Left colon (tissue), 2 donors: Measurements from ENCODE around the gene OXTR. TPM values are rescaled to one million over a fixed set of nuclear protein-coding genes. Genes with fewer than 3 reads are reported as not detected.
"Not testable (repeated sequence)": the region's sequence is repeated elsewhere in the genome, so short reads cannot be mapped to it uniquely, and the experiment has no call there.

Source experiments
- ATAC-seq: fragments of 200-7000 bp; cut with Tn5 transposase; one replicate; pipeline ENCODE4 v1.9.1; 2020; ENCODE audit warnings: mild to moderate bottlenecking, moderate library complexity
- DNase-seq, 2 donors: peaks; one replicate each; pipeline ENCODE4 v3.0.0-alpha.2; 2020
- intact Hi-C, 2 donors: fragments of 100-400 bp; cut with DNase I in 1 of 2; cut with micrococcal nuclease in 1 of 2; formaldehyde crosslinking; loops; one replicate each; pipeline versions ENCODE4 v1.11.2 to v1.14.0; 2022; cut with DNase I, micrococcal nuclease
- total RNA-seq, 2 donors: library from RNA; stranded (reverse); fragmentation: NEBNext Ultra II Directional; extraction: Animal tissue kit (Norgen Biotek cat#: 25700); gene quantifications; one replicate each; pipeline ENCODE4 v1.2.1, GENCODE V29; 2021
- donor health status: DM: no; HTN: no; CAD: no.
- donor health status: DM: yes; HTN: yes; CAD: no.

OXTR gene
- total RNA-seq, 2 donors from 2014 or later, result 0.76 to 0.81 TPM

DNA sequence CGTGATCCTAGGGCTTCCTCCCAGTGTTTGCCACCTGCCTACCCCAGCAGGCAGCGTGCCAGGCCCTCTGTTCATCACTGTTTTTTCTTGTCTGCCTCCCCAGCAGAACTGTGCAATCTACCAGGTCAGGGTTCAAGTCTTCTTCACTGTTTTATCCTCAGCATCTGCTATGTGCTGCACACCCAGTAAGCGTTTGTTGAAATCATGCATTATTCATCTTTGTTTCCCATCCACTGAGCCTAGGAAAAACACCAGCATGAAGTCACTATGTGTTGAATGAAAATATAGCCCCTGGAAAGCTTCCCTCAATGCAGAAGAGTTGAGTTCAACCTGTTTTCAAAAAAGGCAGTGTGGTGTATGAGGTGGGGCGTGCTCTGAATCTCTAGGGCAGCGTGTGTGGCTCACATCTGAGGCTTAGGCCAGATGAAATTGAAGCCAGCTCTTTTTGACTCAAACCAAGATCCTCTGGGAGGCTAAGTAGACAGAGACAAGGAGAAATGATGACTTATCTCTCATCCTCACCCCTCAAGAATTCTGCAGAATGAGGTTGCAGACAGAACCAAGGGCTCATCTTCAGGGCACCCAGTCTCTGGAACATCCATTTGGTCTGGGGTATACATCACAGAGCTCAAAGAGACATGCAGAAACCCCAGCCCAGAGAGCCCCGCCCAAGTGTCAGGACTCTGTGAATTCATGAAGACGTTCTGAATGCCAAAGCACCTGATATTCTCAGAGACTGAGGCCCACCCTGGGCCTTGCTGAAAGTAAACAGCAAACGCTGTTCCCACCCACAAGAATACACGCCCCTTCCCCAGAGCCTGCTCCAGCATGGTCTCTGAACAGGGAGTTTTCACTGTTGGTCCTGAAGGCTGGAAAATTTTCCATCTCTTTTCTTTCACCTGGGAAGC is 41.6 kb downstream of the OXTR start:
- no peak for DNase-seq
- ATAC-seq, result no peak
- intact Hi-C loops, result no loop called here

DNA sequence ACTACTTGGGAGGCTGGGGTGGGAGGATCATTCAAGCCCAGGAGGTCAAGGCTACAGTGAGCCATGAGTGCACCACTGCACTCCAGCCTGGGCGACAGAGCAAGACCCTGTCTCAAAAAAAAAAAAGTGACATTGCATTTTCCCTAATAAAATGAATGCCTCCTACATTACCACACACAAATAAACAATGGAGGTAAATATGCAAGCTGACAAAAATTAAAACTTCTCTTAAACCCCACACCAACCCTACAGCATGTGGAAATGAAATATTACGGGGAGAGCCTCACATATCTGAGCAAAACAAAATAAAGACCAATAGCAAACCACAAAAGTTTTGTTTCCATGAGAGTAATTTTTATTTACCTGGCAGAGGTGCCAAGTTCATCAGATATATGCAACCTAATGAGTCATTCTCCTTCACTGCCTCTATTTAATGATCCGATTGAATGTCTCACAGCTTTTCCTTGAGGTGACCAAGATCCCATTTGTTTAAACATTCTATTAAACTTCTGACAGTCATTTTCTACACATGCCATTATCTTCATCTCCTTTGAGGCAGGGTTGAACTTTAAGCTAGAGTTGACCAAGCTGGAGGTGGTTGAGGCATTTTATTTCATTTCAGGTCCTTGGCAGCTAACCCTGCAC is 45.2 kb downstream of the OXTR start:
- ATAC-seq, result no peak
- intact Hi-C loops, result no loop called here
- no peak for DNase-seq

DNA sequence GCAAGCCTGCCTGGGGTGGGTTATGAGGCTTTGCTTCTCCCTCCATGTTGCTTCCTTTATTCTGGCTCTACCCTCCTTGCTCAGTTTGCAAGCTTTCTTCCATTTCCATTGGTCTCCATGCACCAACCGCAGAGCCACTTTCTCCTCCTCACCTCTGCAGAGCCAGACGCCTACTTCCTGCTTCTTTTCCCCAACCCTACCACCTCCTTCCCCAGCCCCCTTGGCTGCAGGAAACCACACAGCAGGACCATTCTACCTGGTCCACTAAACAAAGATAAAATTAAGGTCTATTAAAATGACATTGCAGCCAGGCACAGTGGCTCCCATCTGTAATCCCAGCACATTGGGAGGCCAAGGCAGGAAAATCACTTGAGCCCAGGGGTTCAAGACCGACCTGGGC is 45.8 kb downstream of the OXTR start:
- intact Hi-C loops, result no loop called here
- DNase-seq (no peak), ATAC-seq (no peak)

DNA sequence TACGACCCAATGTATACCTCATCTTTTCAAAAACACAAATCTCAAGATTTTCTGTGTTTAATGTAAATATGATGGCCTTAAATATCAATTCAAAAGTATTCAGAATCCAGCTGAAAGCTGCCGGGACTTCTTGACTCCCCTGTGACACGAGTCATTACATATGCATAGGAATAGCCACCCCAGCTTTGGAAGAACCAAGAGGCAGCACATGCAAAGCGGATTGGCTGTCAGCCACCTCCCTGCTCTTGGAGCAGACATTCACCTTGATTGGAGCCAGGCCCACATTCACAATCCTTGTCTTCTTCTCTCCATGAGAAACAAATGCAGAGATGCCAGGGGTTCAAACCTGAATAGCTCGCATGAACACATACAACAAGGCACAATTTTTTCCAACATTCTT is 46.6 kb downstream of the OXTR start:
- no peak for ATAC-seq
- intact Hi-C loops, result no loop called here
- no peak for DNase-seq

DNA sequence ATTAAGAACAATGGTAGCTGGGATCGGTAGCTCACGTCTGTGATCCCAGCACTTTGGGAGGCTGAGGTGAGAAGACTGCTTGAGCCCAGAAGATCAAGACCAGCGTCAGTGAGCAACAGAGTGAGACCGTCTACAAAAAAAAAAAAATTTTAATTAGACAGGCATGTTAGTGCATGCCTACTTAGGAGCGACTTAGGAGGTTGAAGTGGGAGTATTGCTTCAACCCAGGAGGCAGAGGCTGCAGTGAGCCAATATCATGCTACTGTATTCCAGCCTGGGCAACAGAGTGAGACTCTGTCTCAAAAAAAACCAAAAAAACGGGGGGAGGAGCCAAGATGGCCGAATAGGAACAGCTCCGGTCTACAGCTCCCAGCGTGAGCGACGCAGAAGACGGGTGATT is 53.7 kb downstream of the OXTR start:
- ATAC-seq, intact Hi-C loops, DNase-seq: not testable (repeated sequence)

DNA sequence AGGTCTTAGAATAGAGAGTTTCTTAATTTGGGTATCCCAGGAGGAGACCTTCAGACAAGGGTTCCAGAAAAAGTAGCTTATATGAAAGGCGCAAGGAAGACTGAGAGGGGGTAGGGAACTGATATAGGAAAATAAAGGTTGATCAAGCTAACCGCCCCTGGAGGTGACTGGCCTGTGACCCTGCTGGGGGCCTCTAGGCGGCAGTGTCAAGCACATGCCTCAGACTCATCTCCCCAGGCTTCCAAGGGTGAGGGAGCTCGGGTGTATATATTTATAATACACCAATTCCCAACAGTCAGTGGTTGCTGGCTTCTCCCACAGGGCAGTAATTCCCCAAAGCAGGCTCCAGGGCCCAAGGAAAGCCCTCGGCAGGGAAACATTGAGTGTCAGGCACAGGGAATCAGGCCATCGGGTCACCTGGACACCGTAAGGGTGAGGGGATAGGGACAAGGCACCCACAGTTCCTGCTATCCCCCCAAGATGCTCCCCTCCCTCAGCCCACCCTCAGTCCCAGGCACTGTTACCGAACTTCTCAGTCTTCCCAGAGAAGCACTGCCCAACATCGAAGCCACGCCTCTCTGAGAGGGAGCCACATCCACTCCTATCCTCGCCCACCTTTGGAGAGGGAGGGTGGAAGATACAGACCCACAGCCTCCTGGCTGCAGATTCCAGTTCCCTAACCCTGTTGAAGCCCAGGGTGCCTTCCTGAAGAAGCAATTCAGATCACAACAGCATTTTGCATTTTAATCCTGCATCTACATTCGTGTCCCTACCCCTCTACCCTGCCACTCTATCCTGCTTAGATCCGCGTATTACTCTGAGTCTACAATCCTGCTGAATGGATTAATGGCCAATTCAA is 55.3 kb downstream of the OXTR start:
- ATAC-seq (no peak), DNase-seq (no peak)
- intact Hi-C loops, result no loop called here

DNA sequence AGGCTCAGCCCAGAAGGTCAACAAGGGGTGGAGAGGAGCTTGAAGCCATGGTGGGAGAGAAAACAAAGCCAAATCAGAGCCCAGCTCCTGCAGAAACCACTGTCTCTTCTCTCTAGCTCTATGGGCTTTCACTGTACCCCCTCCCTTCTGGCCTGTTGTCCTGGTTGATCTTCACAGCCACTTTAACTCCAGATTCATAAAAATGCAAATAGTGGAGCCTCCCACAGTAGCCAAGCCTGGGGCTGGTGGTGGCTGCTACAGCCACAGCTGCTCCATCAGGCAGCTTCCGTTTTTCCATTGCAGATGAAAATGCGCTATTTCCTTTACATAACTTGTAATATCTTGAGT is 56.5 kb downstream of the OXTR start:
- no peak for DNase-seq
- intact Hi-C loops, result no loop called here
- no peak for ATAC-seq

DNA sequence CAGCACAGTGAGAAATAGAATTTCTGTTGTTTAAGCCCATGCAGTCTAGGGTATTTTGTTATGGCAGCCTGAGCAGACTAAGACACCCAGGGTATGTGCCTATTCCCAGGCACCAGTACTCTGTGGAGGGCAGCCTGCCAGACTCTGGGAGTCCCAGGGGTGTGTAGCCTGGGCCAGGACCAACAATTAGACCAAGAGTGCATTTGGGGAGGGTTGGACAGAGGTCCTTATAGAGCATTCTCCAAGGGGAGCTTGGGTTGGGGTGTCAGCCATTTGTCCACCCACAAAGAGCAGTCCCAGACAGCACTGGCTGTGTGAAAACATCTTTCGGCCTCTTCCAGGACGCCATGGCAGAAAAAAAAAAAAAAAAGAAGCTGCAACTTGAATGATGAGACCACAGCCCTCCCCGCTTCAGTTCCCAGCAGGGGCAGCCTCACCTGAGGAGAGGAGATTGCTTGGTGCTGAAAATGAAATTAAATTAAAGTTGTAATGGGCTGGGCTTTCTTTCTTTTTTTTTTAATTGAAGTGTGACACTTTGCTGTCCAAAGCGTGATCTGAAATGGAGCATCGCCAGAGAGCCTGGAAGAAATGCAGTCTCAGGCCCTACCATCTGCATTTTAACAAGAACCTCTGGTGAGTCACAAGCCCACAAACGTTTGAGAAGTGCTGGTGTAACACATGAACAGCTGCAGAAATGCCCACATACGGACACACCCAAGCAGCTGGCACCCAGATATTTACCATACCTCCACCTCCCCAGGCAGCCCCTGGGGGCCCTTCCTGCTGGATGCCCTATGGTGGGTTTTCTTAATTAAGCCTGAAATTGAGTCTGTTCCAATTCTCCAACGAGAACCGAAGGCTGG is 57.1 kb downstream of the OXTR start:
- intact Hi-C loops, result no loop called here

DNA sequence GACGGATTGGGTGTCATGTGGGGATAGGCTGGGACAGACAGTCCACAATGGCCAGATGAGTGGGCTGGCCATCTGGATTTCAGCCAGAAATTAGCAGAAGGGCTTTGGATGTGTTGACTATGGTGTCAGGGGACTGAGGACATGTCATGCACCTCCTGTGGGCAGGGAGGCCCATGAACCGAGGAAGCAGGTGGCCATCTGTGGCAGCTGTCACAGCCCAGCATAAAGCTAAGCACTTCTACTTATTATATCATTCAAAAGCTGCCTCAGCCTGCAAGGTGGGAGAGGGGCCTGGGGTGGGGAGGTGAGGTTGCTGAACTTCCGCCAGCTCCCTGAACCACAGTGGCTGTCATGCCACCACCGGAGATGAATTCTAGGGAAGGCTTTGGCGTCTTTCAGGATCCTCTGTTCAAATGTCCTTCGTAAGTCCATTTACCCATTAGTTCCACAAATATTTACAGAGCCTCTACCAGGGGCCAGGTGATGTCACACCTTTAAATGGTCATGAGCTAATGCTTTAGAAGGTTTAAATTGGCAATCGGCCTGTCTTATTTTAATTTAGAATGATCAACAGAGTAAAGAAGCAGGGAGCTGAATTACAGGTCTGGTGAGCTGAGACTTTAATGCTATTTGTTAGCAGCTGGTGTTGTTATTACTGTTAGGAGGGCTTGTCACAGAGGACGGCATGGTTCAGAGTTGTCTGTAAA is 59.5 kb downstream of the OXTR start:
- DNase-seq, result no peak
- no peak for ATAC-seq
- intact Hi-C loops, result no loop called here

More for the DNA sequence above, 57.1 kb downstream of the OXTR start:
- no peak for ATAC-seq
- no peak for DNase-seq

DNA sequence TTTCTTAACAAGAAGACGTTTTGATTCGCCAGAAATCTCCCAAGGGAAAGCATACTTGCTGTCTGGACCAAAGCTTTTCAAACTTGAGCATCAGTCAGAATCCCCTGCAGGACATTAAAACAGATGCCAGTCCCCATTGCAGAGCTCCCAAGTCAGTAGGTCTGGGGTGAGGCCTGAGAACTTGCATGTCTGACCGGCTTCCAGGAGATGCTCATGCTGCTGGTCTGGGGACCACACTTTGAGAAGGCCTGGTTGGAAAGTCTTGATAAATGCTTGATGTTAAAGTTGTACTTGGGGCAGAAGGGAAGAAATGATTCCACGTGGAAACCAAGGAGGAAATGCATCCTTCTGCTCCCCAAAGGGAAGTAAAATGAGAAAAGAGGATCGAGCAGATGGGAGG is 60.1 kb downstream of the OXTR start:
- intact Hi-C loops, result no loop called here
- ATAC-seq (no peak), DNase-seq (no peak)

DNA sequence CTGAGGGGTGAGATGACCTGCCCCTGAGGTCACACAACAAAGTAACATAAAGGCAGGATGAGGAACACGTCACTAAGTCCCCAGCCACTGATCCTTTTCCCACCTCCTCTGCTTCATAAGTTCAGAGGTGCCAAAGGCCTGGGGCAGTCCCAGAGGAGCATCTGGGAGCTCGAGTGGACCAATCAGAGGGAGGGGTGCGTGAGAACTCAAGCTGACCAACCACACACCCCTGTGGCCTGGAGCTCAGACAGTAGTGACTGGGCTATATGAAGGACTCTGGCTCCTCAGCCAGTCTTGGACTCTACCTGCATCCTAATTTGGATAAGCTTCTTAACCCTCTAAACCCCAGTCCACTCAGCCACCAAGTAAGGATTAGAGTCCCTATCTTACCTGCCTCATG is 63.8 kb downstream of the OXTR start:
- intact Hi-C loops, result no loop called here
- no peak for DNase-seq
- no peak for ATAC-seq

DNA sequence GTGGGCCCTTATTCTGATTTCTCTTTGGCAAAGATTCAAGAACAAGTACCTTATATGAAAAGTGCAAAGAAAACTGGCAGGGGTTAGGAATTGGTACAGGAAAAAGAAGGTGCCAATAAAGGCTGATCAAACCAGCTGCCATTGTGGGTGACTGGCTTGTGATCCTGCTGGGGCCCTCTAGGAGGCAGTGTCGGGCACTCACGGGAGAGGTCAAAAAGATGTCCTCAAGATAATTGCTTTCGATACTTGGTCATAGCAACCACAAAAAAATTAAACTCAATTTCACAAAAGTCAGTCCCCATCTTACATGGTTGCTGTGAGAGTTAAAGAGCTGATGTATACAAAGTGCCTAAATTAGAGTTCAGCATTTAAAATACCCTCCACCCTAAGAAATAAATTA is 66.9 kb downstream of the OXTR start:
- DNase-seq (no peak), ATAC-seq (no peak)

More for the DNA sequence above, 66.9 kb downstream of the OXTR start:
- intact Hi-C loops, result no loop called here

Other genes with a start within 250 kb of the OXTR start
- 1 to 10 TPM; 1.6 to 4.5 TPM for gene SSUH2, start 124.8 kb downstream of the OXTR start, total RNA-seq
- not detected for gene CAV3, start 35.8 kb downstream of the OXTR start, total RNA-seq
- gene RAD18, start 193.9 kb upstream of the OXTR start, total RNA-seq, result 10 to 100 TPM; 10.6 to 11.1 TPM